Effector memory CD4-positive, alpha-beta T cell (primary cell): ENCODE data around the gene MRPL34.

ENCODE experiments used
- DNase-seq, 3 donors: peaks; one replicate each; pipeline ENCODE4 v3.0.0-alpha.2; 2020
- H3K27ac ChIP-seq: 2 replicates; pipeline ENCODE4 v1.7.0; 2013; ENCODE audit warnings: mild to moderate bottlenecking, low read length, moderate library complexity; ENCODE audit not compliant: insufficient read depth, poor library complexity, severe bottlenecking
- H3K27me3 ChIP-seq: replicated peaks from 2 replicates; pipeline ENCODE4 v1.7.0; 2013; ENCODE audit warnings: mild to moderate bottlenecking, low read length; ENCODE audit not compliant: insufficient read depth, control insufficient read depth, poor library complexity, severe bottlenecking
- H3K36me3 ChIP-seq: 2 replicates; pipeline ENCODE4 v1.7.0; 2013; ENCODE audit warnings: mild to moderate bottlenecking, low read length, moderate library complexity; ENCODE audit not compliant: control insufficient read depth, insufficient read depth
- H3K4me1 ChIP-seq: 2 replicates; pipeline ENCODE4 v1.7.0; 2013; ENCODE audit warnings: low read length, mild to moderate bottlenecking; ENCODE audit not compliant: control insufficient read depth, insufficient read depth, poor library complexity, severe bottlenecking
- H3K4me3 ChIP-seq: 2 replicates; pipeline ENCODE4 v1.7.0; 2013; ENCODE audit warnings: low read length, low read depth, mild to moderate bottlenecking; ENCODE audit not compliant: insufficient read depth, poor library complexity, severe bottlenecking
- H3K9me3 ChIP-seq: 2 replicates; pipeline ENCODE4 v1.7.0; 2013; ENCODE audit warnings: mild to moderate bottlenecking, low read length, moderate library complexity; ENCODE audit not compliant: control insufficient read depth

Gene MRPL34

GRCh38 chr19:17296976-17297375 is 8.7 kb upstream of the MRPL34 start:
- peaks cover 6% of the 10 kb centered on the region for H3K4me1 ChIP-seq
- no peaks in the 10 kb centered on the region for H3K27me3 ChIP-seq
- H3K9me3 ChIP-seq = no peaks in the 10 kb centered on the region
- no peaks in the 10 kb centered on the region for H3K36me3 ChIP-seq
- H3K27ac ChIP-seq = no peak overlapping the region
- no peak overlapping the region for H3K4me3 ChIP-seq
- no peak for DNase-seq

- no peaks in the 10 kb centered on the region for H3K27me3 ChIP-seq
- peaks cover 23% of the 10 kb centered on the region for H3K4me1 ChIP-seq
- DNase-seq = no peak
Measured at GRCh38 chr19:17300992-17301619, 4.6 kb upstream of the MRPL34 start.

GRCh38 chr19:17302391-17303166 is 3.1 kb upstream of the MRPL34 start:
- Histone ChIP-seq H3K36me3 (no peaks in the 10 kb centered on the region), H3K9me3 (no peaks in the 10 kb centered on the region), H3K4me3 (peak overlapping the region; percentile 95), H3K27ac (peak overlapping the region; percentile 74), H3K4me1 (peaks cover 31% of the 10 kb centered on the region), H3K27me3 (no peaks in the 10 kb centered on the region)
- DNase-seq = no peak

More at GRCh38 chr19:17300992-17301619, 4.6 kb upstream of the MRPL34 start:
- Histone ChIP-seq H3K4me3 (no peak overlapping the region), H3K9me3 (no peaks in the 10 kb centered on the region), H3K27ac (no peak overlapping the region), H3K36me3 (no peaks in the 10 kb centered on the region)

DNA sequence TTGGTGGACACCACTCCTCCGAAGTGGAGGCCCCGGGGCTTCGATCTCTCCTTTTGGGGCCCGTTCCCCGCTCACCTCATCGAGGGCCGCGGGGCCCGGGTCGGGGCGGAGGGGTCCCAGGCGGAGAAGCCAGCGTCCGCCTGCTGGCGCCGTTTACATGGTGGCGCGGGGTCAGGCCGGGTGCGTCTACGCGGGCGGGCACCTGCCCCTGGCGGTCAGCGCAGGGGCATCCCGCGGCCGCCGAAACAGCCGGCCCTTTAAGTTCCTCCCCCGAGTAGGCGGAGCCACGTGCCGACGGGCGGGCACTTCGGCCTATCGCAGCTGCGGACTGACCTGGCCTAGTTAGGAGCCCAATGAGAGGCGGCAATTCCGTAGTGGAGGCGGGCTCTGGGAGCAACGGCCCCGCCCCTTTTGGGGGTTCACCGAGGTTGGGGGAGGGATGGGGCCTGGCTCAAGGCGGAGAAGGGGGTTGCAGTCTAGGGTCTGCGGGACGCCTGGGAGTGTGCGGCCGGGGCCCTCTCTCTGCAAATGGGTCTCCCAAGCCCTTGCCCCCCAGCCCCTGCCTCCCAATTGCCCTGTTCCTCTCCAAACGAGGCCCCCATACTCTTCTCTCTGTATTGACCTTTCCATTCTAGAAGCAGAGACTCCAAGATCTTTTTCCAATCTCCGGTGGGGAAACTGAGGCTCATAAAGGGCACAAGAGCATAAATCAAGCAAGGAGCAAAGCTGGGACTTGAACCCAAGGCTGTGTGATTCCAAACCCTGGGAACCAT is 2.3 kb upstream of the MRPL34 start, which contains the start of gene ABHD8:
Gene ABHD8, minus strand, starts transcription at position 259 of the 773 bp plus-strand sequence. CDS start 1,809 bp downstream, outside the sequence.
- DNase-seq = peak; percentile 84 to 92 (median 86)
- H3K27me3 ChIP-seq = no peaks in the 10 kb centered on the region
- peaks cover 31% of the 10 kb centered on the region for H3K4me1 ChIP-seq
- no peaks in the 10 kb centered on the region for H3K36me3 ChIP-seq
- H3K9me3 ChIP-seq = no peaks in the 10 kb centered on the region
- peak within 1 kb of the TSS; percentile 74 for H3K27ac ChIP-seq
- peak within 1 kb of the TSS; percentile 95 for H3K4me3 ChIP-seq

DNA sequence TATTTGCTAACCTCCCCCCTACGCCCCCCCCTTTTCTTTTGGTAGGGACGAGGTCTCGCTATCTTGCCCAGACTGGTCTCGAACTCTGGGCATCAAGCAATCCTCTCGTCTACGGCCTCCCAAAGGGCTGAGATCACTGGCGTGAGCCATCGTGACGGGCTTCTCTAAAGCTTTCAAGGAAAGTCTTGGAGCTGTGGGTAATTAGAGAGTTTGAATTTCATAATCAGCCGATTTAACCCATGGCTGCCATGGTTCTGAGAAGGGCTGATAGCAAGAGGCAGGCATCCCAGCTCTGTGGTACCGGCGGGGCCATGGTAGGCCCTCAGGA is 1.8 kb upstream of the MRPL34 start:
- Histone ChIP-seq H3K27me3 (no peaks in the 10 kb centered on the region), H3K4me3 (no peak overlapping the region), H3K9me3 (no peaks in the 10 kb centered on the region), H3K4me1 (peaks cover 31% of the 10 kb centered on the region), H3K27ac (no peak overlapping the region), H3K36me3 (no peaks in the 10 kb centered on the region)
- no peak for DNase-seq

GRCh38 chr19:17304386-17305215 is 1.1 kb upstream of the MRPL34 start:
- H3K27me3 ChIP-seq = no peaks in the 10 kb centered on the region
- H3K36me3 ChIP-seq = no peaks in the 10 kb centered on the region
- peak overlapping the region; percentile 7 for H3K4me3 ChIP-seq
- H3K9me3 ChIP-seq = no peaks in the 10 kb centered on the region
- H3K4me1 ChIP-seq = peaks cover 31% of the 10 kb centered on the region
- DNase-seq = no peak
- peak overlapping the region; percentile 19 for H3K27ac ChIP-seq

GRCh38 chr19:17305216-17305516 is 506 bp upstream of the MRPL34 start:
- peak overlapping the region; percentile 19 for H3K27ac ChIP-seq
- peak overlapping the region; percentile 7 for H3K4me3 ChIP-seq
- H3K4me1 ChIP-seq = peaks cover 35% of the 10 kb centered on the region
- H3K36me3 ChIP-seq = no peaks in the 10 kb centered on the region
- no peak for DNase-seq
- H3K27me3 ChIP-seq = no peaks in the 10 kb centered on the region
- H3K9me3 ChIP-seq = no peaks in the 10 kb centered on the region

DNA sequence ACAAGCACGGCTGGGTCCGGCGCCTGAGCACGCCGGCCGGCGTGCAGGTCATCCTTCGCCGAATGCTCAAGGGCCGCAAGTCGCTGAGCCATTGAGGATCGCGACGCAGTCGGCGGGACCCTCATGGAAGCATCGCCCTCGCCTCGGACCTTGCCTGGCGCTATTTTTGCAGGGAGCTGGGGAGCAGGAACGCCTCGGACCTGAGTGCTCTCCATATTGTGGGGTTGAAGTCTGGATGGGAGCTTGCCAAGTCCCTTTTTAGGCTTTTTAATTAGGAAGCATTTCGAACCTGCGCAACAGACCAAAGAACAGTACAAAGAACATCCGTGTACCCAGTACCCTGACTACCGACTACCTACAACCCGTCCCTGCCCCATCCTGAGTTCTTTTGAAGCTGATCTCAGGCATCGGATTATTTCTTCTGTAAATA is 628 bp downstream of the MRPL34 start:
- peaks cover 43% of the 10 kb centered on the region for H3K4me1 ChIP-seq

DNA sequence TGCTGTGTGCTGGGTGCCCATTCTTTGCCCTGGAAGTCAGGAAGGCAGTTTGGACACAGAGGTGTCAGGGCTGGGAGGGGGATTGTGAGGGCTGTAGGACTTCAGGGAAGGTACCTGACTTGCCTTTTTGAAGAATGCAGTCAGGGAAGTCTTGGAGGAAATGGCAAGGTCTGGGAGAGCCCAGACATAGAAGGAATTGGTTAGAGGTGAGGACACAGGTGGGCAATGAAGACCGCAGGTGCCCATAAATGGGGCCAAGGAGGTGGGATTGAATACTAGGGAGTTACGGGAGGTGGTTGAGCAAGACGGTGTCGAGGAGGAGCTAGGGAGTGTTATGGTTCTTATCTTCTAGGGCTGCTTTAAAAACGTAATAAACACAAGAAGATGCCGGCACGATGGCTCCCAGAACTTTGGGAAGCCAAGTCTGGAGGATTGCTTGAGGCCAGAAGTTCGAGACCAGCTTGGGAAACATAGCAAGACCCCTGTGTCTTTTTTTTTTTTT is 2.3 kb downstream of the MRPL34 start:
- Histone ChIP-seq H3K27ac (no peak overlapping the region), H3K4me3 (no peak overlapping the region), H3K9me3 (no peaks in the 10 kb centered on the region), H3K27me3 (no peaks in the 10 kb centered on the region), H3K4me1 (peaks cover 35% of the 10 kb centered on the region), H3K36me3 (peaks cover 8% of the 10 kb centered on the region)
- DNase-seq = no peak

More for the DNA sequence above, 628 bp downstream of the MRPL34 start:
- Histone ChIP-seq H3K4me3 (peak overlapping the region; percentile 60), H3K27me3 (no peaks in the 10 kb centered on the region), H3K27ac (peak overlapping the region; percentile 69), H3K36me3 (no peaks in the 10 kb centered on the region), H3K9me3 (no peaks in the 10 kb centered on the region)
- DNase-seq = no peak
